Activated CD8-positive, alpha-beta memory T cell treated with anti-CD3 and anti-CD28 coated beads, Interleukin-2, amount 50 U/mL, for 48 hours (primary cell): ENCODE measurements around the gene SLC38A8.

Experiments
- DNase-seq: peaks from one replicate; pipeline ENCODE4 v3.0.0-alpha.2; 2020

Gene SLC38A8

GRCh38 chr16:84042308-84042878 lies at the start of gene SLC38A8:
TSS of gene SLC38A8 (minus strand) at chr16:84042795. CDS start at chr16:84042157, 638 bp downstream.
- DNase-seq, result no peak

- no peak for DNase-seq
Measured at GRCh38 chr16:84091460-84091859, 48.9 kb upstream of the SLC38A8 start.

- no peak for DNase-seq
Measured at GRCh38 chr16:84090211-84090610, 47.6 kb upstream of the SLC38A8 start.

GRCh38 chr16:84088695-84089395 lies 46.2 kb upstream of the SLC38A8 start:
- peak; percentile 73 for DNase-seq

GRCh38 chr16:84087466-84088151 lies 45.0 kb upstream of the SLC38A8 start:
- no peak for DNase-seq

- DNase-seq, result no peak
Measured at GRCh38 chr16:84087001-84087400, 44.4 kb upstream of the SLC38A8 start.

DNA sequence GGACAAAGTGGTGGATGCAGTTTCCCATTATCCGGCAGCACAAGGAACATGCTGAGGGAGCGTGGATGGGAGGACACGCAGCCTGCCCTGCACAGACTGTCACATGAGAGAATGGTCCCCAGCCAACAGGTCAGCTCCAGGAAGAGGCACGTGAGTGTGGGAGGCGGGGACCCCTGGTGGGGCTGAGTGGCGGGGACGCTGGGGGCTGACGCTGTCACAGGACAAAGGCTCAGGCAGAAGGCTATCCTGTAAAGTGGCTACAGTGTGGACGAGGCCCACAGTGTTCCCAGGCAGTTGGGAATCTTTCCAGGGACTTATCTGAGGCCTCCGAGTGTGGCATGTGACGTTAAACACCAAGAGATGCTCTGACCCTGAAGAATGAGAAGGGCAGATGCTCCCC lies 43.7 kb upstream of the SLC38A8 start:
- no peak for DNase-seq

GRCh38 chr16:84085773-84086172 lies 43.2 kb upstream of the SLC38A8 start:
- no peak for DNase-seq

DNA sequence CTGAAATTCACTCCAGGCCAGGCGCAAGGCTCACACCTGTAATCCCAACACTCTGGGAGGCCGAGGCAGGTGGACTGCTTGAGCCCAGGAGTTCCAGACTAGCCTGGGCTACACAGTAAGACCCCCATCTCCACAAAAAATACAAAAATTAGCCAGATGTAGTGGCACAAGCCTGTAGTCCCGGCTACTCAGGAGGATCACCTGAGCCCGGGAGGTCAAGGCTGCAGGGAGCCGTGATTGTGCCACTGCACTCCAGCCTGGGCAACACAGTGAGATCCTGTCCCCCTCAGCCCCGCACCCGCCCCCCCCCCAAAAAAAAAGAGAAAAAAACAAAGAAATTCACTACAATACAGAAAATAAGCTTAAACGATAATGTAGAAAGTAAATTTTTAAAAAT lies 42.7 kb upstream of the SLC38A8 start:
- DNase-seq, result no peak

GRCh38 chr16:84084570-84085270 lies 42.1 kb upstream of the SLC38A8 start:
- peak; percentile 78 for DNase-seq

- no peak for DNase-seq
Measured at GRCh38 chr16:84082835-84083569, 40.4 kb upstream of the SLC38A8 start.

- DNase-seq, result no peak
Measured at GRCh38 chr16:84082110-84082509, 39.5 kb upstream of the SLC38A8 start.

DNA sequence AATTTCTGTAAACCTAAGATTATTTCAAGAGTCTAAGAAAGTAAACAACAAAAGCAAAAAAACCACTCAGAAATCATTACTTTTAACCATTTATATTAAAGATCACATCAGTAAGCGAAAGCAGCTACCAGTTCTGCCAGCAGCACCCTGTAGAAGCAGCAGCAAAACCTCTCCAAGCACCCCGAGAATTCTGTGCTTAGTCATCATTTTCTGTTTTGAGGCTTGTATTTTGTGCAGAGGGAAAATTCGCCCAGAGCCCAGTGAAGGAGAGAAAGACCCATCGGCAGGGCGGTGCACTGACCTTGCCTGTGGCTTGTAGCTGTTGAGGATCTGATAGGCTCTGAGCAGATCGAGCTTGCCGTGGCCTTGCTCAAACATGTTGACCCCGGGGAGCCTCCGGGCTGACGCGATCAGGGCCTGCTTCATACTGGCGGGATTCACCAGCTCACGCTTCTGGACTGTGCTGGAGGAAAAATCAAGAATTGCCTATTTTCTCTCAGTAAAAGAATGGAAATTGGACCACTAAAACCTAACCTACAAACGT lies 38.9 kb upstream of the SLC38A8 start:
- no peak for DNase-seq

DNA sequence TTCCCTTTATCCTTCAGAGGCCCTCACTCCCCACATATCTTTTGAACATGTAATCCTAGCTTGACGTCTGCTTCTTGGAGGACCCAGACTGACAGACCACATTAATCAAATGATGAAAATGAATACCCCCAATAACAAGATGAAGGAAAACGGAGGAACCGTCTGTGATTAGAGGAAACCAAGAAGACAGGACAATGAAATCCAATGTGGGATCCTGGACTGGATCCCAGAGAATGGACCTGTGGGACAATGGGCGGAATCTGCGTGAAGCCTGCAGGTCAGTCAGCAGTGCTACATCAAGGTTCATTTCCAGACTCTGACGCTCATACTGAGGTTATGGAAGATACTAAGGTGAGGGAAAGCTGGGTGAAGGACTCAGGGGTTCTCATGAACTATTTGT lies 38.2 kb upstream of the SLC38A8 start:
- DNase-seq, result no peak

DNA sequence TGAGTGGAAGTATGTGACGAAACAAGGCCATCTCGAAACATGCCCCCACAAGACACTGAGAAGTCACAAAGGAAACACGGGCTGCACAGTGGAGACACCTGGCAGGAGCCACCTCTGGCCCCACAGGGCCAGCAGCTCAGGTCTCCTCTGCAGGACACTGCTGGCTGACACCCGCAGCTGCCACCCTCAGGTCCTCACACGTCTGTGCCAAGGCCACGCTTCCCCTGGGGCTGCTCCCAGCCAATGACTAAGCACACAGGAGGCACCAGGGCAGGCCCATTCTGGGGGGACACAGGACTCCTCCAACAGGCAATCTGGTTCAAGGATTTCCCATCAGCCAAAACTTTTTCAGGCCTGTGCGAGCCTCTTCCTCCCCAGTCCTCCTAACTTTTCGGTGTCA lies 37.8 kb upstream of the SLC38A8 start:
- no peak for DNase-seq

- DNase-seq, result no peak
Measured at GRCh38 chr16:84079664-84080063, 37.1 kb upstream of the SLC38A8 start.

DNA sequence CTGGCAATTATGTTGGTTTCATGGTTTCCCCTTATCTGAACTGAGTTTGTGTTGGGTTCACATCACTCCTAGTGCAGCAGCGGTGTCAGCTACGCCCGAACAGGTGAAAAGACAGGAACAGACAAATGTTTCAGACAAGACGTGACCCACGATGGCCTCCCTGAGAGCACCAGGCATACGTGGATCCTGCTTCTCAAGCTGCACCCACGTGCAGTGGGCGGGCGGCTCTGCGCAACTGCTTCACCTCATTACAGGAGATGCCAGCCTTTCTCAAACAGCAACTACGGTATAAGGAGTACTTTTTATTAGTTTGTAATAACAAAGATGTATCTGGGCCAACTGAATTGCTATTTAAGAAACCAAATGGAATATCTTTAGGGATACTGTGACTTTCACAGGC lies 32.8 kb upstream of the SLC38A8 start:
- DNase-seq, result no peak

GRCh38 chr16:84074721-84075120 lies 32.1 kb upstream of the SLC38A8 start:
- no peak for DNase-seq

- no peak for DNase-seq
Measured at GRCh38 chr16:84072014-84072413, 29.4 kb upstream of the SLC38A8 start.

DNA sequence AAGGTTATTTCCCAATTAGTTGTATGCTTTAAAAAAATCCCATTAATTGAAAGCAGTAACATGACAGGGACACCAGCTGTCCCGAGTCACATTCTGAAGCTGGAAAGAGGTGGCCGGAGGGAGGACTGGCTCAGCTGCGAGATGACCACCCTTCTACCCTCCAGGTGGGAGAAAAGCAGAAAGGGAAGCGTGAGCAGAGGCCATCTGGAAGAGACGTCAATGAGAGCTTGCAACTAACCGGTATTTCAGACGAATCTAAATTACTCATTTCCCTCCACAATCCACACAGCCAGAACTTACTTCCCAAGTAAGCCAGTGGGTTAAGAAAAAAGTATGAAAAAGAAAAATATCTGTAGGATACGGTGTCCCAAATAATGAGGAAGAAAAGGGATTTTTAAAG lies 28.5 kb upstream of the SLC38A8 start:
- no peak for DNase-seq

- DNase-seq, result no peak
Measured at GRCh38 chr16:84069540-84069939, 26.9 kb upstream of the SLC38A8 start.

GRCh38 chr16:84068783-84069462 lies 26.3 kb upstream of the SLC38A8 start:
- DNase-seq, result no peak
